Activated CD4-positive, alpha-beta memory T cell treated with anti-CD3 and anti-CD28 coated beads, Interleukin-2, amount 10 ng/mL, durations not matched to agents 7 days and 5 days (primary cell): Measurements from ENCODE around the gene HERC5. TPM values are rescaled to one million over a fixed set of nuclear protein-coding genes. Genes with fewer than 3 reads are reported as not detected.

ENCODE experiments used
- CTCF ChIA-PET: fragments of 350-600 bp; sonication (Branson Sonifier 250); formaldehyde crosslinking; loops from one replicate; lab custom pipeline; 2021; ENCODE audit warnings: antibody characterized with exemption, inconsistent platforms; lab: Charles Lee
- POLR2A ChIA-PET: fragments of 350-600 bp; sonication (Branson Sonifier 250); formaldehyde crosslinking; loops from one replicate; lab custom pipeline; 2021; ENCODE audit warnings: antibody characterized with exemption; lab: Charles Lee
- DNase-seq: peaks from one replicate; pipeline ENCODE4 v3.0.0-alpha.2; 2020
- H3K27ac Mint-ChIP-seq: one replicate; pipeline ENCODE4 v1.8.0; 2021; ENCODE audit warnings: mild to moderate bottlenecking, mixed read lengths
- H3K27me3 Mint-ChIP-seq: one replicate; pipeline ENCODE4 v1.8.0; 2021; ENCODE audit warnings: mixed read lengths
- H3K36me3 Mint-ChIP-seq: one replicate; pipeline ENCODE4 v1.8.0; 2021; ENCODE audit warnings: low read depth, mixed read lengths
- H3K4me1 Mint-ChIP-seq: one replicate; pipeline ENCODE4 v1.8.0; 2021; ENCODE audit warnings: mixed read lengths
- H3K4me3 Mint-ChIP-seq: one replicate; pipeline ENCODE4 v1.8.0; 2021; ENCODE audit warnings: mild to moderate bottlenecking, mixed read lengths
- H3K9me3 Mint-ChIP-seq: one replicate; pipeline ENCODE4 v1.8.0; 2021; ENCODE audit warnings: mixed read lengths
- total RNA-seq, 2 experiments: library from RNA; stranded (reverse); gene quantifications; one replicate each; pipeline ENCODE4 v1.2.3, GENCODE V29; 2021

Gene HERC5
- total RNA-seq, 2 experiments from 2014 or later: 92.5 to 97.0 TPM

- CTCF ChIA-PET: interaction anchor here (1.0 kb wide), 1 partner anchor 11 kb away, joined by 3 read pairs; no protein-coding TSS in a partner anchor
- no peaks in the 10 kb centered on the region for H3K9me3 Mint-ChIP-seq
- peaks cover 16% of the 10 kb centered on the region for H3K4me1 Mint-ChIP-seq
- H3K36me3 Mint-ChIP-seq: peaks cover 69% of the 10 kb centered on the region
- H3K27ac Mint-ChIP-seq: peak overlapping the region; percentile 17
- no peaks in the 10 kb centered on the region for H3K27me3 Mint-ChIP-seq
- POLR2A ChIA-PET: no interaction called here
- no peak for DNase-seq
- no peak overlapping the region for H3K4me3 Mint-ChIP-seq
These were observed 46.4 kb downstream of the HERC5 start for GRCh38 chr4:88503344-88503743.

- peaks cover 2% of the 10 kb centered on the region for H3K27me3 Mint-ChIP-seq
- no peak for DNase-seq
- no peak overlapping the region for H3K27ac Mint-ChIP-seq
- ChIA-PET POLR2A (no interaction called here), CTCF (interaction anchor here (0.7 to 1.6 kb wide), 3 partner anchors 13 to 293 kb away, joined by 3 to 5 read pairs (median 3); no protein-coding TSS in a partner anchor)
- H3K4me3 Mint-ChIP-seq: no peak overlapping the region
- no peaks in the 10 kb centered on the region for H3K4me1 Mint-ChIP-seq
- no peaks in the 10 kb centered on the region for H3K9me3 Mint-ChIP-seq
- H3K36me3 Mint-ChIP-seq: peaks cover 11% of the 10 kb centered on the region
These were observed 54.3 kb downstream of the HERC5 start for GRCh38 chr4:88511236-88511635.

GRCh38 chr4:88514557-88515511, 57.9 kb downstream of the HERC5 start:
- H3K27me3 Mint-ChIP-seq: peaks cover 2% of the 10 kb centered on the region
- no peaks in the 10 kb centered on the region for H3K36me3 Mint-ChIP-seq
- POLR2A ChIA-PET: interaction anchor here (0.5 to 1.4 kb wide), 5 partner anchors 8 to 507 kb away, joined by 3 to 4 read pairs (median 3); partner anchors contain the start of genes HERC6, PPM1K and PYURF
- no peak overlapping the region for H3K4me3 Mint-ChIP-seq
- no peaks in the 10 kb centered on the region for H3K4me1 Mint-ChIP-seq
- H3K27ac Mint-ChIP-seq: no peak overlapping the region
- DNase-seq: no peak
- CTCF ChIA-PET: interaction anchor here (0.6 to 7.1 kb wide), 36 partner anchors 9 to 1532 kb away, joined by 3 to 134 read pairs (median 4); partner anchors contain the start of genes HERC5, HERC6 and PPM1K
- no peaks in the 10 kb centered on the region for H3K9me3 Mint-ChIP-seq

- Mint-ChIP-seq H3K27ac (no peak overlapping the region), H3K4me1 (peaks cover 5% of the 10 kb centered on the region), H3K4me3 (no peak overlapping the region), H3K27me3 (peaks cover 1% of the 10 kb centered on the region), H3K36me3 (peaks cover 11% of the 10 kb centered on the region), H3K9me3 (no peaks in the 10 kb centered on the region)
- CTCF ChIA-PET: interaction anchor here (0.7 to 7.1 kb wide), 9 partner anchors 9 to 543 kb away, joined by 3 to 134 read pairs (median 7); partner anchors contain the start of gene PPM1K
- POLR2A ChIA-PET: no interaction called here
- DNase-seq: no peak
These were observed 59.8 kb downstream of the HERC5 start for GRCh38 chr4:88516746-88517145.

GRCh38 chr4:88517825-88518224, 60.9 kb downstream of the HERC5 start:
- POLR2A ChIA-PET: no interaction called here
- H3K4me1 Mint-ChIP-seq: peaks cover 16% of the 10 kb centered on the region
- H3K9me3 Mint-ChIP-seq: no peaks in the 10 kb centered on the region
- H3K27me3 Mint-ChIP-seq: no peaks in the 10 kb centered on the region
- no peak overlapping the region for H3K27ac Mint-ChIP-seq
- CTCF ChIA-PET: interaction anchor here (1.5 to 7.1 kb wide), 3 partner anchors 10 to 485 kb away, joined by 7 to 134 read pairs (median 9); no protein-coding TSS in a partner anchor
- peaks cover 17% of the 10 kb centered on the region for H3K36me3 Mint-ChIP-seq
- no peak for DNase-seq
- no peak overlapping the region for H3K4me3 Mint-ChIP-seq

- Mint-ChIP-seq H3K27me3 (no peaks in the 10 kb centered on the region), H3K9me3 (no peaks in the 10 kb centered on the region), H3K4me3 (no peak overlapping the region), H3K36me3 (peaks cover 17% of the 10 kb centered on the region), H3K27ac (no peak overlapping the region), H3K4me1 (peaks cover 17% of the 10 kb centered on the region)
- no peak for DNase-seq
- POLR2A ChIA-PET: interaction anchor here (0.8 kb wide), 1 partner anchor 8 kb away, joined by 3 read pairs; no protein-coding TSS in a partner anchor
- CTCF ChIA-PET: interaction anchor here (1.2 to 7.1 kb wide), 2 partner anchors 301 to 307 kb away, joined by 3 to 134 read pairs; no protein-coding TSS in a partner anchor
These were observed 62.0 kb downstream of the HERC5 start for GRCh38 chr4:88518911-88519310.

GRCh38 chr4:88522702-88523324, 65.9 kb downstream of the HERC5 start:
- Mint-ChIP-seq H3K4me1 (peaks cover 43% of the 10 kb centered on the region), H3K36me3 (peaks cover 17% of the 10 kb centered on the region), H3K9me3 (no peaks in the 10 kb centered on the region), H3K4me3 (peak overlapping the region; percentile 83), H3K27me3 (no peaks in the 10 kb centered on the region), H3K27ac (peak overlapping the region; percentile 53)
- CTCF ChIA-PET: interaction anchor here (0.7 to 2.0 kb wide), 7 partner anchors 10 to 501 kb away, joined by 3 to 6 read pairs (median 4); no protein-coding TSS in a partner anchor
- DNase-seq: no peak
- POLR2A ChIA-PET: interaction anchor here (1.0 to 3.0 kb wide), 6 partner anchors 9 to 239 kb away, joined by 3 to 16 read pairs (median 5); partner anchors contain the start of genes HERC6 and PPM1K

- H3K9me3 Mint-ChIP-seq: no peaks in the 10 kb centered on the region
- ChIA-PET CTCF (interaction anchor here (0.7 to 2.6 kb wide), 8 partner anchors 8 to 500 kb away, joined by 3 to 10 read pairs (median 4); no protein-coding TSS in a partner anchor), POLR2A (interaction anchor here (1.0 to 3.0 kb wide), 6 partner anchors 10 to 239 kb away, joined by 3 to 16 read pairs (median 5); partner anchors contain the start of genes HERC6 and PPM1K)
- H3K27ac Mint-ChIP-seq: peak within 1 kb of the TSS; percentile 53
- no peaks in the 10 kb centered on the region for H3K27me3 Mint-ChIP-seq
- peak; percentile 79 for DNase-seq
- peak within 1 kb of the TSS; percentile 83 for H3K4me3 Mint-ChIP-seq
- H3K4me1 Mint-ChIP-seq: peaks cover 45% of the 10 kb centered on the region
- peaks cover 17% of the 10 kb centered on the region for H3K36me3 Mint-ChIP-seq
These were observed 66.6 kb downstream of the HERC5 start, which contains the start of gene PYURF for GRCh38 chr4:88523325-88524129. Gene PYURF (minus strand): TSS chr4:88523776. CDS start chr4:88523700, 76 bp downstream.

GRCh38 chr4:88524171-88524570, 67.3 kb downstream of the HERC5 start:
- Mint-ChIP-seq H3K27ac (no peak overlapping the region), H3K9me3 (no peaks in the 10 kb centered on the region), H3K4me1 (peaks cover 45% of the 10 kb centered on the region), H3K36me3 (peaks cover 17% of the 10 kb centered on the region), H3K27me3 (no peaks in the 10 kb centered on the region), H3K4me3 (peak overlapping the region; percentile 83)
- ChIA-PET CTCF (interaction anchor here (0.8 to 2.6 kb wide), 7 partner anchors 8 to 499 kb away, joined by 3 to 10 read pairs (median 3); no protein-coding TSS in a partner anchor), POLR2A (interaction anchor here (0.7 to 3.0 kb wide), 4 partner anchors 17 to 520 kb away, joined by 3 to 16 read pairs (median 4); partner anchors contain the start of genes HERC5 and PPM1K)
- DNase-seq: no peak

GRCh38 chr4:88526221-88526815, 69.4 kb downstream of the HERC5 start:
- no peak overlapping the region for H3K4me3 Mint-ChIP-seq
- POLR2A ChIA-PET: interaction anchor here (0.8 to 1.8 kb wide), 2 partner anchors 70 to 133 kb away, joined by 3 to 5 read pairs; partner anchors contain the start of gene HERC5
- H3K27me3 Mint-ChIP-seq: no peaks in the 10 kb centered on the region
- no peak for DNase-seq
- peaks cover 41% of the 10 kb centered on the region for H3K4me1 Mint-ChIP-seq
- no peaks in the 10 kb centered on the region for H3K9me3 Mint-ChIP-seq
- H3K36me3 Mint-ChIP-seq: peaks cover 7% of the 10 kb centered on the region
- CTCF ChIA-PET: interaction anchor here (0.7 to 3.3 kb wide), 14 partner anchors 11 to 496 kb away, joined by 3 to 19 read pairs (median 3); partner anchors contain the start of gene PPM1K
- no peak overlapping the region for H3K27ac Mint-ChIP-seq

- no peak overlapping the region for H3K4me3 Mint-ChIP-seq
- DNase-seq: no peak
- POLR2A ChIA-PET: interaction anchor here (0.6 kb wide), 1 partner anchor 879 kb away, joined by 4 read pairs; no protein-coding TSS in a partner anchor
- no peaks in the 10 kb centered on the region for H3K27me3 Mint-ChIP-seq
- no peaks in the 10 kb centered on the region for H3K9me3 Mint-ChIP-seq
- peaks cover 30% of the 10 kb centered on the region for H3K4me1 Mint-ChIP-seq
- CTCF ChIA-PET: interaction anchor here (0.7 to 3.3 kb wide), 4 partner anchors 12 to 495 kb away, joined by 3 to 19 read pairs (median 12); no protein-coding TSS in a partner anchor
- H3K27ac Mint-ChIP-seq: no peak overlapping the region
- no peaks in the 10 kb centered on the region for H3K36me3 Mint-ChIP-seq
These were observed 70.9 kb downstream of the HERC5 start for GRCh38 chr4:88527787-88528186.
